Uterus (tissue), 2 donors: ENCODE results near the gene CAMTA1.

ENCODE experiments used
- POLR2A ChIP-seq, 2 donors: fragments of 450-650 bp; IDR thresholded peaks; one replicate each; pipeline ENCODE4 v1.6.1; 2016; ENCODE audit warnings: antibody characterized with exemption in 2 of 2, mild to moderate bottlenecking in 1 of 2, moderate library complexity in 1 of 2
- TF ChIP-seq, protein P1 (sequence below), 4 experiments: fragments of 200-600 bp in 2 of 4; fragments of 450-650 bp in 2 of 4; sonication (generic) in 2 of 4; IDR thresholded peaks; one replicate each; pipeline ENCODE4 v1.5.1; 2016 to 2019; ENCODE audit warnings: antibody characterized with exemption in 4 of 4, mild to moderate bottlenecking in 2 of 4, moderate library complexity in 1 of 4

DNA sequence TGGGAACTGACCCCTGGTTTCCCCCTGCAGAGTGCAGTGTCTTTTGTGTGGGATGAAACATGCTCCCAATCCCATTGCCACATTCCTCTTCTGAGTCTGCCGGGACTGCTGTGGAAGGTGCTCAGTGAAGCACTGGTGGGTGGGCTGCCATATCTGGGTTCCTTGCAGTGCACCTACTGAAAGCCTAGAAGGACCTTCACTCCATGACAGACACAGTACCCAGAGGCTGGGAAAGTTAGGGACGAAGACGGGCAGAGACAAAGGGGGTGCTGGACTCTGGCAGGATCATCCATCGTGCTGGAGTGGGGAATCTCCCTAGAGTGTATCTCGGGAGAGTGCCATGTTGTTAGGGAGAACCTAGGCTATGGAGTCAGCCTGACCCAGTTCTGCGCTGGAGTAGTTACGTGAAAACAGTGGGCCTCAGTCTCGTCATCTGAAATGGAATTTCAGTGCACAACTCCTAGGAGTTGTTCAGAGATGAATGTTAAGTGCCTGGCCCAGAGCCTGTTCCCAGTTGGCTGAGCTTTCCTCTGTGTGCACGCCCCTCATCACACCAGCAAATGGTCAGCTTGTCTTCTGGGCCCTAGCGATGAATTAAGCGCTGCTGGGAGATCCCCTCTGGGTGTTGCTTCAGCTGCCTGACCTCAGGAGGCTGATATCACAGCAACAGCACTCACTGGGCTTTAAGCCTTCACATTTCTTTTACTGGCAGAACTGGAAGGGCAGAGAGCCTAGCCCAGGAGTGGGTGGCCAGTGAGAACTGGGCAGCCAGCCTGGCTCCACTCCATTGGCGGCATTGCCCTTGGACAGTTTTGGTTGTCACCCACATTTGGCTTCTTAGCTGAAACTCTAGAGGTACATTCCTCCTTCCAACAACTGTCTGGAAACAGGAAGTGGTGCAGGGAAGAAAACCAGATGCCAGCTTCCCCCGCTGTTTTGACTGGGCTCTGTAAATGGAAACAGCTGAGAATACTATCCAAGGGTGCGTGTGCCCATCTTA, 506.0 kb downstream of the CAMTA1 start:
- TF ChIP-seq, protein P1, sequence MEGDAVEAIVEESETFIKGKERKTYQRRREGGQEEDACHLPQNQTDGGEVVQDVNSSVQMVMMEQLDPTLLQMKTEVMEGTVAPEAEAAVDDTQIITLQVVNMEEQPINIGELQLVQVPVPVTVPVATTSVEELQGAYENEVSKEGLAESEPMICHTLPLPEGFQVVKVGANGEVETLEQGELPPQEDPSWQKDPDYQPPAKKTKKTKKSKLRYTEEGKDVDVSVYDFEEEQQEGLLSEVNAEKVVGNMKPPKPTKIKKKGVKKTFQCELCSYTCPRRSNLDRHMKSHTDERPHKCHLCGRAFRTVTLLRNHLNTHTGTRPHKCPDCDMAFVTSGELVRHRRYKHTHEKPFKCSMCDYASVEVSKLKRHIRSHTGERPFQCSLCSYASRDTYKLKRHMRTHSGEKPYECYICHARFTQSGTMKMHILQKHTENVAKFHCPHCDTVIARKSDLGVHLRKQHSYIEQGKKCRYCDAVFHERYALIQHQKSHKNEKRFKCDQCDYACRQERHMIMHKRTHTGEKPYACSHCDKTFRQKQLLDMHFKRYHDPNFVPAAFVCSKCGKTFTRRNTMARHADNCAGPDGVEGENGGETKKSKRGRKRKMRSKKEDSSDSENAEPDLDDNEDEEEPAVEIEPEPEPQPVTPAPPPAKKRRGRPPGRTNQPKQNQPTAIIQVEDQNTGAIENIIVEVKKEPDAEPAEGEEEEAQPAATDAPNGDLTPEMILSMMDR (IDR thresholded peaks at IDR 0.05), result no peak
- no peak for TF ChIP-seq POLR2A (IDR thresholded peaks at IDR 0.05)
